ENCODE results near the gene PPP1R26. TPM values are rescaled to one million over a fixed set of nuclear protein-coding genes. Genes with fewer than 3 reads are reported as not detected.
A peak's percentile ranks its signal among the peaks of the same experiment; 100 is the strongest.

PPP1R26 gene
- total and polyA plus RNA-seq, 9 of the 15 experiments (the other 6 are each of a cell fraction or from before 2014, with no cell fraction given) = 0.77 to 26.8 (median 9.3) TPM

DNA sequence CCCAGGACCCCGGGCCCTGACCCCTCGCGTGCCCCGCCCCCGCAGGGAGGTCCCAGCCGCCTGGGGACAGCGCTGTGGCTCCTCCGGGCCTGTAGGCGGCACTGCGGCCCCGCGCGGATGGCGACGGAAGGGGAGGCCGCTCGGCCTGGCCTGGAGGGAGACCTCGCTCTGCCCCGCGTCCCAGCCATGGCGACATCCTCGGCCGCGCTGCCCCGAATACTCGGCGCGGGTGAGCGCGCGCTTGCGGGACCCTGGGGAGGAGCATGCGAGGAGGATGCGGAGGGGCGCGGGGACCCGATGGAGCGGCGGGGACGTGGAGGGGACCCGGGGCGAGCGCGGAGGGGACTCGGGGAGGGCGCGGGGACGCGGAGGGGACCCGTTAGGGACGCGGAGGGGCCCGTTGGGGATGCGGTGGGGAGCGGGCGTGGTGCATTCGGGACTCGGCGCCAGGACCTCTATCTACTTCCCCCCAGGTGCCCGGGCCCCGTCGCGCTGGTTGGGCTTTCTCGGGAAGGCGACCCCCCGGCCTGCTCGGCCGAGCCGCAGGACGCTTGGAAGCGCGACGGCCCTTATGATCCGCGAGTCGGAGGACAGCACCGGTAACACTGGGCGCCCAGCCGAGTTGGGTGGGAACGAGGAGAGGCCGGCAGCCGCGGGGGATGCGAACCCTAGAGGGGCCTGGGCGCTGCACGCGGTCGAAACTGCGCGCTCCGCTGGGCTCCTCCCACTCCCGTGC, 21.1 kb downstream of the PPP1R26 start, which contains the start of gene MRPS2 (continued):
- TF ChIP-seq ZBTB9 (CRISPR knock-in tag; IDR thresholded peaks at IDR 0.05) (no peak), SMAD4 (CRISPR knock-in tag; conservative IDR thresholded peaks at IDR 0.05) (no peak), ZKSCAN8 (CRISPR knock-in tag; IDR thresholded peaks at IDR 0.05) (no peak), ZNF766 (CRISPR knock-in tag; conservative IDR thresholded peaks at IDR 0.05) (no peak), TGIF2 (CRISPR knock-in tag; IDR thresholded peaks at IDR 0.05) (0 out of 2 replicates have a peak, but pooled peaks have one; percentile 24), ZNF408 (CRISPR knock-in tag; IDR thresholded peaks at IDR 0.05; ENCODE audit: low read depth) (no peak), MEF2D (tag; conservative IDR thresholded peaks at IDR 0.05; ENCODE audit: low read depth) (no peak), KLF10 (CRISPR knock-in tag; IDR thresholded peaks at IDR 0.05) (no peak), NFRKB (IDR thresholded peaks at IDR 0.05; ENCODE audit: low read depth) (0 out of 2 replicates have a peak, but pooled peaks have one; percentile 57), ZBTB8A (IDR thresholded peaks at IDR 0.05; ENCODE audit: partially characterized antibody) (no peak), RBM39 (optimal IDR thresholded peaks at IDR 0.05; ENCODE audit: low read depth, low read length) (no peak), ZC3H8 (IDR thresholded peaks at IDR 0.05) (no peak), CLOCK (CRISPR knock-in tag; IDR thresholded peaks at IDR 0.05; ENCODE audit: borderline replicate concordance) (no peak), ZNF511 (CRISPR knock-in tag; IDR thresholded peaks at IDR 0.05) (no peak), CBX8 (IDR thresholded peaks at IDR 0.05; ENCODE audit: borderline replicate concordance, extremely low read depth, low read depth, low read length, poor library complexity, severe bottlenecking) (no peak), ZNF76 (CRISPR knock-in tag; IDR thresholded peaks at IDR 0.05; ENCODE audit: borderline replicate concordance) (no peak; the same call in 1 of the 2 replicates), ARNT (IDR thresholded peaks at IDR 0.05) (no peak), BRD4 (IDR thresholded peaks at IDR 0.05) (no peak)
- TF ChIP-seq, protein P1, sequence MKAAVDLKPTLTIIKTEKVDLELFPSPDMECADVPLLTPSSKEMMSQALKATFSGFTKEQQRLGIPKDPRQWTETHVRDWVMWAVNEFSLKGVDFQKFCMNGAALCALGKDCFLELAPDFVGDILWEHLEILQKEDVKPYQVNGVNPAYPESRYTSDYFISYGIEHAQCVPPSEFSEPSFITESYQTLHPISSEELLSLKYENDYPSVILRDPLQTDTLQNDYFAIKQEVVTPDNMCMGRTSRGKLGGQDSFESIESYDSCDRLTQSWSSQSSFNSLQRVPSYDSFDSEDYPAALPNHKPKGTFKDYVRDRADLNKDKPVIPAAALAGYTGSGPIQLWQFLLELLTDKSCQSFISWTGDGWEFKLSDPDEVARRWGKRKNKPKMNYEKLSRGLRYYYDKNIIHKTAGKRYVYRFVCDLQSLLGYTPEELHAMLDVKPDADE (conservative IDR thresholded peaks at IDR 0.05; ENCODE audit: control insufficient read depth, low read depth, low read length) = peak; percentile 60; the same call in 1 of the 2 replicates
- TF ChIP-seq, protein P2, sequence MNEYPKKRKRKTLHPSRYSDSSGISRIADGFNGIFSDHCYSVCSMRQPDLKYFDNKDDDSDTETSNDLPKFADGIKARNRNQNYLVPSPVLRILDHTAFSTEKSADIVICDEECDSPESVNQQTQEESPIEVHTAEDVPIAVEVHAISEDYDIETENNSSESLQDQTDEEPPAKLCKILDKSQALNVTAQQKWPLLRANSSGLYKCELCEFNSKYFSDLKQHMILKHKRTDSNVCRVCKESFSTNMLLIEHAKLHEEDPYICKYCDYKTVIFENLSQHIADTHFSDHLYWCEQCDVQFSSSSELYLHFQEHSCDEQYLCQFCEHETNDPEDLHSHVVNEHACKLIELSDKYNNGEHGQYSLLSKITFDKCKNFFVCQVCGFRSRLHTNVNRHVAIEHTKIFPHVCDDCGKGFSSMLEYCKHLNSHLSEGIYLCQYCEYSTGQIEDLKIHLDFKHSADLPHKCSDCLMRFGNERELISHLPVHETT (CRISPR knock-in tag; conservative IDR thresholded peaks at IDR 0.05 in 1 of 2, IDR thresholded peaks at IDR 0.05 in 1 of 2) = no peak; a peak in 1 of 4 replicates

Measured in K562 (cell line).